ENCODE results near the gene SPECC1L.

The SPECC1L gene

DNA sequence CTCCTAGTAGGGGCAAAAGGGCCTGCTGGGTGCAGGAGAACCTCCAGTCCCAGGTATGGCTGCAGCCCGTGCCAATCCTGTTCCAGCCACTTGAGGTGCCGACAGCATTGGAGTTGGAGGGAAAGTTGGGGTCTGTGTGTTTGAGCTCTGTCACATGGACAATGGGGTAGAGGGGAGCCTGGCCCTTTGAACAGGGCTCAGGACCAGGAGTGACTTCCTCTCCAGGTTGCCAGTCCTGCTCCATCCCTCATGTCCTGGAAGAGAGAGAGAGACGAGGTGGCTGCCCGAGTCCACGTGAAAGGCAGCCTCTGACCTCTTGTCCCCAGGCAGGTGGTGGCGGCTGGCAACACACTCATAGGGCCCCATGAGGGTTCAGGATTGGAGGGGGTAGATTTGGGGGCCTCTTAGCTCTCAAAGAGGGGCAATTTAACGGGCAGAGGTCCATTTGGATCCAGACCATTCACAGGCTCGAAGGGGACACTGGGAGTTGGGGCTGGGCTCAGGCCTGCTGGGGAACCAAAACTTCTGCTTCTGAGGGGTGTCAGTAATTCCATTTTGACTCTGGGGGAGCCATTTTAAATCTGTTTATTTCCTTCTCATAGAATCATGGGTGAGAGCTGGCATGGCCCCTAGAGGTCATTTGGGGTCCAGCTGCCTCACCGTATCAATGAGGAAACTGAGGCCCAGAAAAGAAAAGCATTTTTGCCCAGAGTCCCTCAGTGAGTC lies 160.8 kb downstream of the SPECC1L start:
- no peak for DNase-seq

GRCh38 chr22:24432059-24432853 lies 161.6 kb downstream of the SPECC1L start:
- no peak for DNase-seq

DNA sequence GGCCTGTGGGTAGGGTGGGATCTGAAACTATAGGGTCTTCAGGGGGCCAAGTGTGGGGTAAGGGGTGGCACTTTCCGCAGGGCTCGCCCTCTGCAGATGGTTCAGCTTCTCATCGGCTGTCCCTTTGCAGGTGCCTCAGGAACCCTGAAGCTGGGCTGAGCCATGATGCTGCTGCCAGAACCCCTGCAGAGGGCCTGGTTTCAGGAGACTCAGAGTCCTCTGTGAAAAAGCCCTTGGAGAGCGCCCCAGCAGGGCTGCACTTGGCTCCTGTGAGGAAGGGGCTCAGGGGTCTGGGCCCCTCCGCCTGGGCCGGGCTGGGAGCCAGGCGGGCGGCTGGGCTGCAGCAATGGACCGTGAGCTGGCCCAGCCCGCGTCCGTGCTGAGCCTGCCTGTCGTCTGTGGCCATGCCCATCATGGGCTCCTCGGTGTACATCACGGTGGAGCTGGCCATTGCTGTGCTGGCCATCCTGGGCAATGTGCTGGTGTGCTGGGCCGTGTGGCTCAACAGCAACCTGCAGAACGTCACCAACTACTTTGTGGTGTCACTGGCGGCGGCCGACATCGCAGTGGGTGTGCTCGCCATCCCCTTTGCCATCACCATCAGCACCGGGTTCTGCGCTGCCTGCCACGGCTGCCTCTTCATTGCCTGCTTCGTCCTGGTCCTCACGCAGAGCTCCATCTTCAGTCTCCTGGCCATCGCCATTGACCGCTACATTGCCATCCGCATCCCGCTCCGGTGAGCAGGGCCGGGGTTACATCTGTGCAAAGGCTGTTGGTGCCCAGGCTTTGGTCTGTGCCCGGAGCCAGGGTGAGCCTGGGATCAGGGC lies 162.6 kb downstream of the SPECC1L start:
- DNase-seq: no peak

- peak; percentile 84 to 86 for DNase-seq
Observed at GRCh38 chr22:24433828-24434470, 163.3 kb downstream of the SPECC1L start.

- DNase-seq: peak; percentile 98
Observed at GRCh38 chr22:24434471-24435322, 164.1 kb downstream of the SPECC1L start.

GRCh38 chr22:24435323-24435645 lies 164.7 kb downstream of the SPECC1L start:
- DNase-seq: peak in 1 of 2 experiments; percentile 9

GRCh38 chr22:24435861-24436371 lies 165.3 kb downstream of the SPECC1L start:
- DNase-seq: no peak

DNA sequence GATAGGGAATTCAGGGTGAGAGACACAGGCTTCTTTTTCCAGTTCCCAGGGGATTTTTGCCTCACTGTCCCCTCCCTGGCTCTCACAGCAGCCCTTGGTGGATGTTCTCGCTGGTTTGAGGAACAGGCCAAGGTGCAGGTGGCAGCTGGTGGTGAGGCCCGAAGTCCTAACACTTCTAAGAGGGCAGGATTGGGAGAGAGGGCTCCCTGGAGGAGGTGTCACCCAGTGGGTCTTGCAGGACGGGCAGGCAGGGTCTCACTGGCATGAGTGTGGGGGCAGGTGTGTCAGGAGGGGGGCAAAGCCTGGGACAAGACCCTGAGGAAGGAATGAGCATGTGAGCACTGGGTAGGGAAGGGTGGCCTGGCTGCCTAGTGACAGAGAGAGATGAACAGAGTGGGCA lies 165.9 kb downstream of the SPECC1L start:
- DNase-seq: no peak

- DNase-seq: no peak
Observed at GRCh38 chr22:24437091-24437490, 166.5 kb downstream of the SPECC1L start.

GRCh38 chr22:24437741-24438328 lies 167.2 kb downstream of the SPECC1L start:
- DNase-seq: peak; percentile 56 to 64

- peak; percentile 51 to 58 for DNase-seq
Observed at GRCh38 chr22:24440270-24440717, 169.7 kb downstream of the SPECC1L start.

- DNase-seq: no peak
Observed at GRCh38 chr22:24440718-24441405, 170.2 kb downstream of the SPECC1L start.

- no peak for DNase-seq
Observed at GRCh38 chr22:24441406-24442351, 171.0 kb downstream of the SPECC1L start.

DNA sequence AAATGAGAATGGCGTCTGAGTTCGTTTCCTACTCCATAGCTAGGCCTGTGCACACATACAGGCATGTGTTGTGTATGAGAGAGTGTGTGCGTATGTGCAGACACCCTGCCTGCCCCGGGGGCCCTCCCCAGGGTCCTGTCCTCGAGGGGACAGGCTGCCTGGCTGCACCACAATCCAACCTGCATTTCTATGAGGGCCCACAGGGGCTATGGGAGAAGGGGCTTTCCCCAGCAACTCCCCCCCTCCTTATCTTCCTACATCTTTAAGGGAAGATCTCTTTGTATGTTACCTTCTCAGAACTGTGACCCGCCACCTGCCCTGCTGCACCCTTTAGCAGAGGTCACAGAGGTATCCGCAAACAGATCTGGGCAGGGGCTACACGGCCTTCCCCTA lies 171.7 kb downstream of the SPECC1L start:
- no peak for DNase-seq

DNA sequence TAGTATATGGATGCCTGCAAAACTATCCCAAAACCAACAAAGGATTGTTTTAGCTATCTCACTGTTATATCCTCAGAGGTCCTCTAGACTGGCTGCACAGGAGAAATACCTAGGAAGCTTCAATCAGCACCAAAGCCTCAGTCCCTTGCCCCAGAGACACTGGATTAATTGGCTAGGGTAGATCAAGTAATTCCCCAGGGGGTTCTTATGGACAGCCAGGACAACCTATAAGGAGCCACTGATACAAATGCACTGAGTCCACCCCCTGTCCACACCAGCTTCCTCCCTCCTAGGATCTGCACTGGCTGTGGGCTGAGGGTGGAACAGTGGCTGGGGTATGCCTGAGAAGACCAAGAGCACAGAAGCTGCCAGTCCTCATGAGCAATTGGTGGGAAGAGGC lies 173.0 kb downstream of the SPECC1L start:
- no peak for DNase-seq

DNA sequence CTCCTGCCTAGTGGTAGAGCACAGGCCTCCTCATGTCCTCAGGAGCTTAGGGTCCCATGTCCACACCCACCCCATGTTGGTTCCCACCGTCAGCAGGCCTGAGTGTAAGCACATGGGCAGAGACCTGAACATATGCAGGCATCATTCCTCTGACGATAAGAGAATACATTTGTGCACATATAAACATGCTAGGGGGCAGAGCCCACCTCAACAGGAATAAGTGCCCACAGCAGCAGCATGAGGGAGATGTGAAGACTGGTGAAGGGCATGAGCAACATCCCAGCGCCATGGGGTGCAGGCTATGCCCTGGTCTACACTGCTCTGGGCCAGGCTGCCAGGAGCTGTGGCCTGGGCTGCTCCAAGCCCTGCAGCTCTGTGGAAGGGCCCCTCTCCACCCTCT lies 173.6 kb downstream of the SPECC1L start:
- no peak for DNase-seq

- DNase-seq: no peak
Observed at GRCh38 chr22:24444729-24445466, 174.3 kb downstream of the SPECC1L start.

DNA sequence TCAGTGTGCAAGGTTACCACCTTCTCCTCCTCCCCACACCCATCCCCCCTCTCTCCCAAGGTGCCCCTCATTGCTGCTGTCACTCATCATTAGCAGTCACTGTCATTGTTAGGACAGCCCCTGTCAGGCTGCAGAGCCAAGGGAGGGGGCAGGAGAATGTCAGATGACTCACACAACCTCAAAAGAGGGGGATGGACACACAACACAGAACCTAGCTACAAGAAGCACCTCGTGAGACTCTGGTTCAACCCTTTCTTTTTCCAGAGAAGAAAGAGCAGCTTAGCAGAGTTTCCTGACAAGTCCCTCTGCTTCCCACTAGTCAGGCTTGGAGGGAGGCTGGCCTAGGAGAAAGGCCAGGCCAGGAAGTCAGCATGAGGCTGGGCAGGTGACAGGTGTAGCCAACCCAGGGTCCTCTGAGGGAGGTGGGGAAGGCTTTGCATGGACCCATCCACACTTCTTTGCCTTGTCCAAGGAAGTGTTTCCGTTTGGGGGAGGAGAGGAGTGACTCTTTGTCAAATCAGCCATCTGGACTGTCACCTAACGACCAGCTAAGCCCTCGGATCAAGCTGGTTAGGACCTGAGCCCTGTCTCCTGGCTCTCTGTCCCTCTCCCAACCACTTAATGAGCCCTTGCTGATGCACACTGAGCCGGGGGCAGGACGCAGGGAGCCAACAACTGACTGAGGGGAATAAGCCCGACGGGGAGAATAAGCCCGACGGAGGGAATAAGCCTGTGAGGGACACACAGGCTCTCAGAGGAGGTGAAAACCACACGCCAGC lies 175.0 kb downstream of the SPECC1L start:
- peak in 1 of 2 experiments; percentile 14 for DNase-seq

Data from Kasumi-1 (cell line).